HCT116 (cell line): ENCODE measurements around the gene TNRC6B. TPM values are rescaled to one million over a fixed set of nuclear protein-coding genes. Genes with fewer than 3 reads are reported as not detected.

Experiments
- ATAC-seq: fragments of 200-7000 bp; cut with Tn5 transposase; 2 replicates; pipeline ENCODE4 v1.9.1; 2020; ENCODE audit warnings: mild to moderate bottlenecking, moderate library complexity
- BruUV-seq: library from RNA; stranded (reverse); fragments of 400-500 nt; replicated peaks from 2 replicates; lab custom pipeline; 2021; lab: Mats Ljungman, UMichigan
- CTCF ChIA-PET: fragments of 300-600 bp; sonication (Branson Sonifier 250); formaldehyde crosslinking; loops from one replicate; lab custom pipeline; 2021; ENCODE audit warnings: antibody characterized with exemption; lab: Charles Lee
- POLR2A ChIA-PET: fragments of 300-600, 350-600 bp; sonication (Branson Sonifier 250); formaldehyde crosslinking; loops from one replicate; lab custom pipeline; 2021; ENCODE audit warnings: antibody characterized with exemption; lab: Charles Lee
- RAD21 ChIA-PET, 2 experiments: fragments of 300-600 bp; sonication (Branson Sonifier 250); formaldehyde crosslinking; loops; one replicate each; lab custom pipeline; 2023; ENCODE audit warnings: low total read pairs in 2 of 2; ENCODE audit not compliant: uncharacterized antibody in 2 of 2, unreplicated experiment in 2 of 2, low non-redundant PET in 1 of 2; lab: Charles Lee
- DNase-seq: peaks from one replicate; pipeline ENCODE4 v3.0.0-alpha.2; 2010; ENCODE audit warnings: low read depth, low spot score
- H2AFZ ChIP-seq: fragments of 200-600 bp; shearing (Covaris generic), sonication (generic); 2 replicates; pipeline ENCODE4 v1.6.1; 2017; ENCODE audit warnings: low read depth, mixed run types, mixed read lengths, antibody characterized with exemption, low read length; ENCODE audit not compliant: poor library complexity, severe bottlenecking
- H3K27ac ChIP-seq: 2 replicates; pipeline ENCODE4 v1.5.1; 2012; ENCODE audit warnings: low read depth, low read length
- H3K27me3 ChIP-seq: fragments of 200-600 bp; sonication (generic); 2 replicates; pipeline ENCODE4 v1.6.1; 2016; ENCODE audit warnings: mixed run types, low read length, mixed read lengths; ENCODE audit not compliant: insufficient read depth
- H3K36me3 ChIP-seq, 2 experiments: fragments of 200-500 bp in 1 of 2; fragments of 200-600 bp in 1 of 2; sonication (Bioruptor generic) in 1 of 2; sonication (generic) in 1 of 2; 2 replicates each; pipeline versions ENCODE4 v1.5.1 to v1.6.1; 2014 to 2016; ENCODE audit warnings: low read length in 2 of 2, inconsistent platforms in 1 of 2, mixed read lengths in 1 of 2, mixed run types in 1 of 2; ENCODE audit not compliant: insufficient read depth in 2 of 2, control insufficient read depth in 1 of 2
- H3K4me1 ChIP-seq, 2 experiments: fragments of 200-600 bp in 1 of 2; sonication (generic) in 1 of 2; 2 replicates each; pipeline versions ENCODE4 v1.5.1 to v1.6.1; 2012 to 2017; ENCODE audit warnings: low read length in 2 of 2, inconsistent platforms in 1 of 2, mild to moderate bottlenecking in 1 of 2, mixed read lengths in 1 of 2, mixed run types in 1 of 2, moderate library complexity in 1 of 2; ENCODE audit not compliant: insufficient read depth in 2 of 2, control insufficient read depth in 1 of 2
- H3K4me2 ChIP-seq: fragments of 200-600 bp; sonication (generic); 2 replicates; pipeline ENCODE4 v1.6.1; 2017; ENCODE audit warnings: mixed run types, low read length, mixed read lengths
- H3K4me3 ChIP-seq, 2 experiments: fragments of 200-600 bp in 1 of 2; sonication (generic) in 1 of 2; replicated peaks in 1 of 2; 2 replicates each; pipeline ENCODE4 v1.5.1; 2011 to 2016; ENCODE audit warnings: low read length in 2 of 2, control low read depth in 1 of 2, low read depth in 1 of 2, mild to moderate bottlenecking in 1 of 2, mixed read lengths in 1 of 2, mixed run types in 1 of 2
- H3K79me2 ChIP-seq: fragments of 200-600 bp; sonication (generic); 2 replicates; pipeline ENCODE4 v1.6.1; 2017; ENCODE audit warnings: mild to moderate bottlenecking, mixed run types, low read length, moderate library complexity, mixed read lengths; ENCODE audit not compliant: insufficient read depth
- H3K9ac ChIP-seq: fragments of 200-600 bp; sonication (generic); 2 replicates; pipeline ENCODE4 v1.6.1; 2016; ENCODE audit warnings: low read length, mixed read lengths
- H3K9me2 ChIP-seq: fragments of 200-600 bp; sonication (generic), shearing (Covaris generic); 2 replicates; pipeline ENCODE4 v1.6.1; 2017; ENCODE audit warnings: mixed run types, mild to moderate bottlenecking, moderate library complexity; ENCODE audit not compliant: insufficient read depth
- H3K9me3 ChIP-seq, 2 experiments: fragments of 200-500 bp in 1 of 2; fragments of 200-600 bp in 1 of 2; sonication (Bioruptor generic) in 1 of 2; sonication (generic) in 1 of 2; 2 replicates each; pipeline ENCODE4 v1.6.1; 2014 to 2017; ENCODE audit warnings: low read length in 2 of 2, mixed read lengths in 2 of 2, inconsistent platforms in 1 of 2, low read depth in 1 of 2, mild to moderate bottlenecking in 1 of 2, mixed run types in 1 of 2, moderate library complexity in 1 of 2; ENCODE audit not compliant: control insufficient read depth in 1 of 2, insufficient read depth in 1 of 2
- H4K20me1 ChIP-seq: fragments of 200-600 bp; sonication (generic), shearing (Covaris generic); 2 replicates; pipeline ENCODE4 v1.6.1; 2017; ENCODE audit warnings: mixed run types, mild to moderate bottlenecking, moderate library complexity; ENCODE audit not compliant: insufficient read depth
- ATF3 ChIP-seq: IDR thresholded peaks from 2 replicates; pipeline ENCODE4 v1.6.1; 2012
- CBX3 ChIP-seq: IDR thresholded peaks from 2 replicates; pipeline ENCODE4 v1.6.1; 2012; ENCODE audit warnings: low read depth
- CEBPB ChIP-seq: IDR thresholded peaks from 2 replicates; pipeline ENCODE4 v1.6.1; 2012; ENCODE audit warnings: low read depth
- EGR1 ChIP-seq: IDR thresholded peaks from 2 replicates; pipeline ENCODE4 v1.6.1; 2012; ENCODE audit warnings: low read depth
- ELF1 ChIP-seq: IDR thresholded peaks from 2 replicates; pipeline ENCODE4 v1.6.1; 2012; ENCODE audit warnings: low read depth, borderline replicate concordance
- EZH2 ChIP-seq: fragments of 200-600 bp; sonication (generic); IDR thresholded peaks from 2 replicates; pipeline ENCODE4 v1.6.1; 2017; ENCODE audit warnings: antibody characterized with exemption, mixed run types
- EZH2phosphoT487 ChIP-seq: fragments of 200-600 bp; IDR thresholded peaks from 2 replicates; pipeline ENCODE4 v1.6.1; 2018; ENCODE audit warnings: antibody characterized with exemption, borderline replicate concordance
- FOSL1 ChIP-seq: IDR thresholded peaks from 2 replicates; pipeline ENCODE4 v1.6.1; 2012; ENCODE audit warnings: low read depth
- JUND ChIP-seq: IDR thresholded peaks from 2 replicates; pipeline ENCODE4 v1.6.1; 2012
- MAX ChIP-seq: IDR thresholded peaks from 2 replicates; pipeline ENCODE4 v1.6.1; 2012
- POLR2AphosphoS5 ChIP-seq: IDR thresholded peaks from 2 replicates; pipeline ENCODE4 v1.6.1; 2011; ENCODE audit warnings: mild to moderate bottlenecking, low read depth, low read length, moderate library complexity
- SIN3A ChIP-seq: IDR thresholded peaks from 2 replicates; pipeline ENCODE4 v1.6.1; 2012; ENCODE audit warnings: low read depth
- SP1 ChIP-seq: IDR thresholded peaks from 2 replicates; pipeline ENCODE4 v1.6.1; 2012; ENCODE audit warnings: low read depth
- SRF ChIP-seq: IDR thresholded peaks from 2 replicates; pipeline ENCODE4 v1.6.1; 2012; ENCODE audit warnings: low read depth
- TCF7L2 ChIP-seq: IDR thresholded peaks from 2 replicates; pipeline ENCODE4 v1.7.0; 2011; ENCODE audit warnings: borderline replicate concordance, inconsistent platforms; ENCODE audit not compliant: insufficient read depth, insufficient read length; ENCODE audit errors: extremely low read depth
- YY1 ChIP-seq: IDR thresholded peaks from 2 replicates; pipeline ENCODE4 v1.6.1; 2011; ENCODE audit warnings: low read length, low read depth, moderate library complexity, mild to moderate bottlenecking; ENCODE audit not compliant: insufficient replicate concordance; ENCODE audit errors: extremely low read depth
- ZBTB33 ChIP-seq: IDR thresholded peaks from 2 replicates; pipeline ENCODE4 v1.6.1; 2011; ENCODE audit warnings: mild to moderate bottlenecking, low read length, moderate library complexity; ENCODE audit not compliant: insufficient replicate concordance; ENCODE audit errors: extremely low read depth
- ZFX ChIP-seq: fragments of 450-650 bp; IDR thresholded peaks from 2 replicates; pipeline ENCODE4 v1.6.1; 2017
- ZNF274 ChIP-seq: fragments of 200-500 bp; sonication (Bioruptor generic); IDR thresholded peaks from 2 replicates; pipeline ENCODE4 v1.6.1; 2014; ENCODE audit warnings: mild to moderate bottlenecking, low read depth, low read length, inconsistent platforms
- intact Hi-C: fragments of 100-400 bp; cut with micrococcal nuclease; formaldehyde crosslinking; loops from 2 replicates; pipeline ENCODE4 v1.10.0; 2022
- total RNA-seq: library from RNA; stranded (reverse); gene quantifications from one replicate; pipeline ENCODE4 v1.2.1, GENCODE V29; 2021; ENCODE audit not compliant: unreplicated experiment

Gene TNRC6B
- total RNA-seq, 1 experiment from 2014 or later = 29.8 TPM

GRCh38 chr22:40241200-40241763 lies 63.6 kb downstream of the TNRC6B start:
- intact Hi-C loops = no loop called here
- Histone ChIP-seq H3K9me3 (no peaks in the 10 kb centered on the region), H3K4me3 (no peak overlapping the region), H3K79me2 (peaks cover 23% of the 10 kb centered on the region), H3K9me2 (no peaks in the 10 kb centered on the region), H3K4me2 (peak overlapping the region; percentile 30), H3K4me1 (peaks cover 40 to 43% of the 10 kb centered on the region in 2 experiments), H3K27ac (no peak overlapping the region), H2AFZ (no peak overlapping the region), H3K9ac (no peak overlapping the region), H3K36me3 (no peaks in the 10 kb centered on the region), H3K27me3 (no peaks in the 10 kb centered on the region), H4K20me1 (no peaks in the 10 kb centered on the region)
- no TSS peak for BruUV-seq
- POLR2A ChIA-PET = no interaction called here
- no peak for DNase-seq
- ATAC-seq = no peak
- RAD21 ChIA-PET = no interaction called here
- TF ChIP-seq ZBTB33 = no peak
- no peak for TF ChIP-seq SIN3A
- CTCF ChIA-PET = no interaction called here

GRCh38 chr22:40243891-40244290 lies 66.2 kb downstream of the TNRC6B start:
- ATAC-seq (no peak), DNase-seq (no peak)
- RAD21 ChIA-PET = no interaction called here
- Histone ChIP-seq H3K27ac (no peak overlapping the region), H3K4me2 (no peak overlapping the region), H3K4me1 (peaks cover 26 to 27% of the 10 kb centered on the region in 2 experiments), H2AFZ (no peak overlapping the region), H3K4me3 (no peak overlapping the region), H3K9me2 (no peaks in the 10 kb centered on the region), H3K9me3 (no peaks in the 10 kb centered on the region), H3K79me2 (peaks cover 23% of the 10 kb centered on the region), H3K36me3 (no peaks in the 10 kb centered on the region), H3K27me3 (no peaks in the 10 kb centered on the region), H4K20me1 (no peaks in the 10 kb centered on the region), H3K9ac (no peak overlapping the region)
- BruUV-seq = no TSS peak
- intact Hi-C loops = no loop called here
- CTCF ChIA-PET = no interaction called here
- POLR2A ChIA-PET = no interaction called here
- no peak for TF ChIP-seq JUND
- no peak for TF ChIP-seq FOSL1
- TF ChIP-seq CBX3 = no peak
- TF ChIP-seq YY1 = no peak
- TF ChIP-seq ZNF274 = no peak
- no peak for TF ChIP-seq ZFX
- no peak for TF ChIP-seq SIN3A
- no peak for TF ChIP-seq ELF1
- TF ChIP-seq POLR2AphosphoS5 = no peak
- no peak for TF ChIP-seq ATF3
- TF ChIP-seq SP1 = no peak
- TF ChIP-seq CEBPB = no peak
- no peak for TF ChIP-seq SRF
- no peak for TF ChIP-seq EZH2
- no peak for TF ChIP-seq EGR1
- no peak for TF ChIP-seq TCF7L2
- no peak for TF ChIP-seq MAX
- TF ChIP-seq EZH2phosphoT487 = no peak
